NCI-H1436 treated with DMSO at 0.1 percent for 48 hours (cell line): Measurements from ENCODE around the gene RAB3C.
"Not testable (repeated sequence)": the region's sequence is repeated elsewhere in the genome, so short reads cannot be mapped to it uniquely, and the experiment has no call there.

Experiments
- DNase-seq: peaks from one replicate; lab custom pipeline; 2025; lab: John Stamatoyannopoulos, UW

Gene RAB3C

DNA sequence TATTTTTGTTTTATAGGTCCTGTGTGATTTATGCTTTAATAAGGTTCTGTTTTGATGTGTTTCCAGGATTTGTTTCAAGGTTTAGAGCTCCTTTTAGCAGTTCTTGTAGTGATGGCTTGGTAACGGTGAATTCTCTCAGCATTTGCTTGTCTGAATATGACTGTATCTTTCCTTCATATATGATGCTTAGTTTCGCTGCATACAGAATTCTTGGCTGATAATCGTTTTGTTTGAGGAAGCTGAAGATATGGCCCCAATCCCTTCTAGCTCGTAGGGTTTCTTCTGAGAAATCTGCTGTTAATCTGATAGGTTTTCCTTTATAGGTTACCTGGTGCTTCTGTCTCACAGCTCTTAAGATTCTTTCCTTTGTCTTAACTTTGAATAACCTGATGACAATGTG lies 20.0 kb downstream of the RAB3C start:
- DNase-seq: not testable (repeated sequence)

DNA sequence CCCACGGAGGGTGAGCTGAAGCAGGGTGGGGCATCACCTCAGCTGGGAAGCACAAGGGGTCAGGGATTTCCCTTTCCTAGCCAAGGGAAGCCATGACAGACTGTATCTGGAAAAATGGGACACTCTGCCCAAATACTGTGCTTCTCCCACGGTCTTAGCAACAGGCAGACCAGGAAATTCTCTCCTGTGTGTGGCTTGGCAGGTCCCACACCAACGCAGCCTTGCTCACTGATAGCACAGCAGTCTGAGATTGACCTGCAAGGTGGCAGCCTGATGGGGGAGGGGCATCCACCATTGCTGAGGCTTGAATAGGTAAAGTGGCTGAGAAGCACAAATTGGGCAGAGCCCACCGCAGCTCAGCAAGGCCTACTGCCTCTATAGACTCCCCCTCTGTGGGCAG lies 23.2 kb downstream of the RAB3C start:
- DNase-seq: no peak

DNA sequence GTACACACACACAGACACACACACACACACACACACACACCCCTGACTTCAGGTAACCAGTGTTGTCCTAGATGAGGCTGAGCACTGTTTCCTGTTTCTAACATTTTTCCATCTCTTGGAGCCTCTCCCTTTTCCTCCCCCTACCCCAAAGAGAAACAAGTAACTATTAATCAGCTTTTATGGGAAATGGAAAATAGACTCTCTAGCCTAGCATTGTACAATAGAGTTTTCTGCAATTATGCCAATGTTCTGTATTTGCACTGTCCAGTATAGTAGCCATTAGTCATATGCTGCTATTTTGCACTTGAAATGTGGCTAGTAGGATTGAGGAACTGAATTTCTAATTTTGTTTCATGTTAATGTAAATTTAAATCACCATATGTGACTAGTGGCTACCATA lies 33.1 kb downstream of the RAB3C start:
- no peak for DNase-seq

DNA sequence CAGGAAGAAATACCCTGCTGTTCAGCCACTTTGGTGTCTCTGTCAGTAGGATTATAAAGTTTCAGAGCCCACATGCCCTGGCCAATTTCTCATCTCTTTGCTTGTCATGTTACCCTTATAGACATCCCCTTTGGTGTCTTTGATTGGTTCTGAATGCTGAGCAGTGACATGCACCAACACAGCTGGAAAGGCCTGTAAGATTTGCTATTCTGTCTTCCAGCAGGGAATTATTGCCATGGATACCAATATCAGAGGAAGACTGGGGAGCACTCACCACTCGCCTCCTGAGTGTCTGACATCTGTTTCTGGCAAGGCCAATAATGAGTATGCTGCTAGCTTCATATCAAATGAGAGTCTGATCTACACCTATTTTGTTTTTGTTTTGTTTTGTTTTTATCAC lies 34.4 kb downstream of the RAB3C start:
- DNase-seq: no peak

DNA sequence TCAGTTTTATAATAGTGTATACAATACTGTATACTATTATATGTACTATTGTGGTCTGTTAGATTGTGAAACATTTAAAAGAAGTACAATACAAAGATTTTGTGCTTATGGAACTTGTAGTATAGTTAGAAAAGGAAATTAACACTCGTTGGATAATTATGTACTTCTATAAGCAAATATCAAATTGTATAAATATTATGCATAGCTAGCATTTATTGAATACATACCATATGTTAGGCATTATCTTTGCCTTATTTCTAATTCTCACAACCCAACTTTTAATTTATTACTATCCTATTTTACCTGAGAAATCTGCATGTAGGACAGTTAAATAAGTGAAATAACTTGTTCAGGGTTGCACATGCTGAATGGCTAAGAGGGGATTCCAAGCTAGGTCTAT lies 37.5 kb downstream of the RAB3C start:
- no peak for DNase-seq

DNA sequence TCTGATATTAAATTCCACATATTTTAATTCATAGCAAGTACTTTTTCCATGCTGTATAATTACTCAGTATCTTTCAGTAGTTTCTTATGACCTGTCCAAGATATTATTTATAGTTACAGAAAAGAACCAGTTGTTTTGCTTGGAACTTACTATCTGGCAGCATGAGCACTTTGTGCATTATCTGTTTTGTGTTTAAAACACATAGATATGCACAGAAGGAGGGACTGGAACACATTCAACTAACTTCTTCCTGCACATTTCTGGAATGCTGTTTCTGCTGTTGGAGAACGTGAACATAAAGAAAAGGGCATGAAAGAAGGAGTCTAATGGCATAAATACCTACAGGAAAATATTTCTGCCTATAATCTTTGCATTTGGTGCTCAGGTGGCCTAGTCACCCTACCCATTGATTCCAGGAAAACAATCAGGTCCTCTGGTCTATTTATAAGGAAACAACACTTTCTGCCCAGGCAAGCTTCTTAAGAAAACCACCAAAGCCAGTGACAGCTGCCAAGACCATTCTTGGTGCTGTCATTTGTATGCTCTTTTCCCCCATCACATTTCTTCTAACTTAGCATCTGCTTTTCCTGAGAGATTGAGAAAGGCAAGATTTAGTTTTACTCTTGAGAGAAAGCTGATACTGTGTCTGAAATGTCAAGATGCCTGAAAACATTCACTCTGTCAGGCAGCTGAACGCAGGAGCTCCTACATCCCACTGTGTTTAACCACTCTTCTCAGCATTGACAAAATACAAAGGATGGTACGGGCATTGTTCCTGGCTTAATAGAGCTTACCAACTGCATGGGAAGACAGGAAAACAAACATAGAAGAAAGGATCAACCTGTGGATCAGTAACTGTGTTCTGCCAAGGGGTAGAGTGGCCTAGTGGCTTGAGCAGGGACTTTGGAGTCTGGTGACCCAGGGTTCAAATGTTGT lies 40.3 kb downstream of the RAB3C start:
- DNase-seq: no peak

DNA sequence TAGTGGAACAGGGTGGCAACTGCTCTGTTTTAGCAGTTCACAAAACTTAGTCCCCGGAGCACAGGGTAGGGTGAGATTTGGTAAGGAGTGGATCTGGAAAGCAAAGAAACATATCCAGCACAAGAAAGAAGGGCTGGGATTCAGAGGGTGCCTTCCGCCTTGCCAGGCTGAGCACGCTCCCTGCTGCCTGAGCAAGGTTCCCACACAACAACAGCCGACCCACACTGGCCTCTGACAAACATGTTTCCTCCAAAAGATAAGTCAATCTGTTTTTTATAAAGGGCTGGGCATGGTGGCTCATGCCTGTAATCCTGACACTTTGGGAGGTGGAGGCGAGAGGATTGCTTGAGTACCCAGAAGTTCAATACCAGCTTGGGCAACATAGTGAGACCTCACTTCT lies 45.8 kb downstream of the RAB3C start:
- no peak for DNase-seq

DNA sequence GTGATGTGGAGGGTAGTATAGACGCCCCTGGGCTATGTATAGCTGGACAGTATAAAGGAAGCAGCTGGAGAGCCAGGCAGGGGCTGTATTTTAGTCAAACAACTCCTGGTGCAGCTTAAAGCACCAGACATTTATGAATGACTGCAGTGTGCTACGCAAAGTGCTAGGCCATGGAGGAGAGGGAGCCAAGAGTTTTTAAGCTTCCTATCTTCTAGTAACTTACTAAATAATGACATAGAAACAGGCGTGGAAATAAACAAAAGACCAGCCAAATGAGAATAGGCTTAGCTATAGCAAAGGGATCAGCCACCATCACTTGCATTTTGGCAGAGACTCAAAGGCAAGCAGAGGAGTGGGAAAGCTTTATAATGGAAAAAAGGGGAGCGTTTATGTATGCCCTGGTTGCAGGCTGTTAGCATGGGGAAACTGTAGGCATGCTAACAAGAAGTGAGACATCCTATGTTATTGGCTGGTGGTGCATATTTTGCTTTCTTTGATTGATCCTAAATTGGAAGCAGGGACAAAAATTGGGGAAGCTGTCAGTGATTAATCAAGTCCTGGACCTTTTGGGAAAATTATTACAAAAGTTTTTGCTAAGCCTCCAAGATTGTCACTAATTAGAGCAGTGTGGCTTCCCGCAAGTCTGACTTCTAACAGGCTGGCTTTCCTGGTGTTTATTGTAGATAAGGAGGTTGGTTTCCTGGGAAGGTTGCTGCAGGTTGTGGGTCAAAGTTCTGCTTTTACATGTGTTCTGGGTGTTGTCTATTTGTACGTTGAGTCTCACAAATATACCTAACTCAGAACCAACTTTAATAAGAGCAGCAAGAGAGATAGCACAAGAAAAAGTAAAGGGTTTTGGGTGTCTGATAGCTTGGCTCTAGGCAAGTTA lies 46.6 kb downstream of the RAB3C start:
- no peak for DNase-seq

DNA sequence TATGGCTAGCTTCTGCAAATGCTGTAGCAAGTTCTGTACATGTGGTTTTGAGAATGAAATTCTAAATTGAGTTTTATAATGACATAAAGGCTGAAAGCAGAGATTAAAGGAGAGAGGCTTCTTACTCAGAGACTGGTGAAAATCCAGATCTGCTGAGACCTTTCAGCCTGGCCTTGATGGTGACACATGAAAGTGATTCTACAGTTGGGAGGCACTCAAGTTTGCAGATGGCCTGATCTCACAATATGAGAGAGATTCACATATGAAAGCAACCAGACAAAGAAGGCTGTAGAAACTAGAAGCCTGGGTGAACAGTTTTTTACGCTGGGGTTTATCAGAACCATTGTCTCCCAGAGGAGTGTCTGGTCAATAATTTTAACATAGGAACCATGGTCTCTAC lies 49.0 kb downstream of the RAB3C start:
- DNase-seq: no peak

DNA sequence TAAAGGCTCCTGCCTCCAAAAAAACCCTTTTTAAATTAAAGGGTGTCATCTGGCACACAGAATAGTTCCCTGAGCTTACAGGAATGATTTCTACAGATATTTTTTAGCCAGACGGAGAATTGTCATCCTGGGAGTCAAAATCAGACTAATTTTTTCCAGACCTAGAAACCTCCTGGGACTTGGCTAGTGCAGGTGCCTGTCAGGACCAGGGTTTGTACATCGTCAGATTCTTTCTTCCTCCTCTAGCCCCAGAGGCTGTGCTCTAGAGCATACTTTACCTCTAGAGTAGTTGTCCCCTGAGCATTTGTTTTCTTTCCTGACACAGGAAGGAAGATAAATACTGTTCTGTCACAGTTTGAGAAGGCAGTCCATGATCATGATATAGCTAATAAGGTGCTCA lies 52.5 kb downstream of the RAB3C start:
- DNase-seq: no peak

DNA sequence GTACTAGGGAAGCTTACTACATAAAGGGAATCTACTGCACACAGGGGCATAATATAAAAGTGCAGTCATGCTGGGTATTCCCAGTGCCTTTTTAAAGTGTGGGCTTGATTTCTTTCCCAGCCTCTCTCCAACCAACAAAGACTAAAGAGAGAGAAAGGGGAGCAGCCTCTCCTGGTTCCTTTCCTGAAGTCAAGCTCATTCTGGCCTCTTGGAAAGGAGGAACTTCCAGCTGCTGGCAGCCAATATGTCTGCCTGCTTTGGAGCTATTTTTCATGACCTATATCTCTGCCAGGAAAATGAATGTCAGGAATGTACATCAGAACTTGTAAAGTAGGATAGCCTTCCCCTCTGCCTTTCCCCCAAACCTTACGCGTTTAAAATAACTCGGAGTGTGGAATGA lies 57.1 kb downstream of the RAB3C start:
- DNase-seq: no peak

DNA sequence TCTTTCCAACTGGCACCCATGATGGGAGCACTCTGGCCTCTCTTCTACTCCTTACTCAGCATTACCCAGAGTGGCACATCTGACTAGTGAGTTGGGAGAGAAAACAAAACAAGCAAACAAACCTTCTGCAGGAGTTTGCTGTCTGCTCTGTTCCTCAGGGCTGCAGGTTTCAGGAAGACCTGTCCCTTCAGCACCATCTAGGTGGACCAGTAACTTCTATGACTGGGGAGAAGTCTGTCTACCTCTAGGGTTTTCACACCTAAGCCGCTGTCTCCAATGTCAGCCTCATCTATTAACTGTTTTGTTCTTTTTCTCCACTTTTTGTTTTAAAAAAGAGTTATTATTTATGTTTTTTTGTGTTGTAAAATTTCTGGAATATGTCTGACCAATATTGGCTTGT lies 58.7 kb downstream of the RAB3C start:
- no peak for DNase-seq

DNA sequence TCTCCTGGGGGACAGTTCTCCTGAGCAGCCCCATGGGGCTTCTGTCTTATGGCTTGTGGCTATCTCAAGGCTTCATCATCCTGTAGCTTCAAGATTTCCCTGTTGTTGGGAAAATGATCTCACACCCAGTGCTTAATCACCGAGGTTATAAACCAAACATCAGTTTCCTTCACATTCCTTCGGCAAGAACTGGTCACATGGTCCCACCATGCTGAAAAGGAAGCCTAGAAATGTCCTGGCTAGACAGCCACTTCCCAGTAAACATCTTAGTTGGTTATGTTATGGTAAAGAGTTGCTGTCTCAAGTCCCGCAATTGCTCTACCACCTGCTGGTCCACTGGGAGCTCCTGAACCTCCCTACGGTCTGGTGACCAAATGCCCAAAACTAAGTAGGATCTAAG lies 66.0 kb downstream of the RAB3C start:
- no peak for DNase-seq

DNA sequence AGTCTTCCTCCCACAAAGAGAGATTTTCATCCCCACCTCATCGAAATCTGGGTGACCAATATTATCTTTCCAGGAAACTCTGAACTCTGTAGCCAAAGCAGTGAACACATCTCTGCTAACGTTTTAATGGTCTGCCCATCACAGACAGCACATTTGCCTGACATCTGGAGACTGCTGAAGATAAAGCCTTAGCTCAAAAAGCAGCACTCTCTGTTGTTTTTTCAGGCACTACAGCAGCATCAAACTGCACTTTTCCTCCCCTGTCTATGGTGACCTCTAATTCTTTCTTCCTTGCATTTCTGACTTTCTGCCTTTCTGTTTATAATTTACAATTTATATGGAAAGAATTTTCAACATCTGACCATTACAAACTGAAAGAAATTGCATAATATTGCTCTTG lies 66.8 kb downstream of the RAB3C start:
- no peak for DNase-seq

DNA sequence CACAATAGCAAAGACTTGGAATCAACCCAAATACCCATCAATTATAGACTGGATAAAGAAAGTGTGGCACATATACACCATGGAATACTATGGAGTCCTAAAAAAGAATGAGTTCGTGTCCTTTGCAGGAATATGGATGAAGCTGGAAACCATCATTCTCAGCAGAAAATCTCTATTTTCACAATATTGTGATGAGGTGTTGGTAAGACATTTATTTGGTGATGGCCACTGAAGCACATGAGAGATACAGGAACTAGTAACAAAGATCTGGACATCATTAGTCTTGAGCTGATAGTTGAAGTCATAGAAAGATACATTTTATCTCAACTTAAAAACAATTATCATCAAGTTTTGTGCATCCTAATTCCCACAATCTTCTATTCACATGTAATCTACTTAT lies 70.6 kb downstream of the RAB3C start:
- no peak for DNase-seq

DNA sequence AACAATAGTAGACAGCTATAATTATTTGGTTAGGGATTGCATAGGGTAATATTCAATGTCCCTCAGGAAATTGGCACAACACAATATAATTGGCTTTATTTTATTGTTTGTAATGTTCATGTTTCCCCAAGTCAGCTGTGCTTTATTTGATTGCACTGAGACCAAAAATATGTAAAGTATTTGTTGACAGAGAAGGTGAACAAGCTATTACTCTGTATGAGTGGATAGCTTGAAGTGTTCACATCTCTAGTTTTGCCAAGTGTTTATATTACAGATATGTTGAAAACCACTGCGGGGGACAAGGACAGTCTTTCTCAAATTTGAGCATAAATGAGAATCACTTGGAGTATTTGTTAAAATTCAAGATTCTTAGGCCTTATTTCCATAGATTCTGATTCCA lies 83.3 kb downstream of the RAB3C start:
- no peak for DNase-seq

DNA sequence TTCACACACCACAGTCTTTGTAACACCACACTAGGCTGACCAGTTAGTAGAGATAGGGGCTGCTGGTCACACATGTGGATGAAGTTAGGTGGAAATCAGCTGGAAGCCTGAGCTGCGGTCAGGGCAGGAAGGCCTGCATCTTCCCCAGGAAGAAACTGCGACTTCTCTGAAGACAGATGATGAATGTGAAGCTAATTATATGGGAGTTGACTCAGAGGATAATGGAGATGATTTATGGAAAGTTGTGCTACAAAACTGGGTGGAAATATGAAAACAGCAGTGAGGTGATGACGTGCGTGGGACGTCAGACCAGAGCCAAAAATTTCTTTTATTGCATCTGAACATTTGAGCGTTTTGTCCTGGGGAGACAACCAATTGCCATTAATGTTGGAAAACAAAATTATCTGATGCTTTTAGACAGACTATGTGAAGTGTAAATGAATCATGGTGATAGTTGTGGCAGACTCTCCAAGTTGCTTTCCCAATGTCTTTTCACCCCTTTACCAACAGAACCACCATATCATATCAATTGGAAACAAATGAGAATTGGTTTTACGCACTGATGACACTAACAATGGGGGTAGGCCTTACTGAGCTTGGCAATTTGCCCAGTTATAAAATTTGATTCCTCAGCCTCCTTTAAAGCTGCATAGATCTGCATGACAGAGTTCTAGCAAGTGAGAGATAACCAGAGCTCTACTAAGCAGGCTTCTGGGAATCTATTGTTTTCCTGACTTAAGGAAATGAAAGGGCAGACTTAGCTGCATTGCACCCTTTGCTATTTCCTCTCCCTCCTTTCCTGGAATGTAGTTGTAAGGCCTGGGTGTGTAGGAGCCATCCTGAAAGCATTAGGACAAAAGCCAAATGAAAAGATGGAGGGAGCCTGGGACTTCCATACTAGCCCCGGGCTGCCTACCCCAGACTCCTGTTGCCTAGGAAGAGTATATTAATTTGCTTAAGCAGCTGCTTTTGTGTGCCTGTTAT lies 84.0 kb downstream of the RAB3C start:
- DNase-seq: no peak

DNA sequence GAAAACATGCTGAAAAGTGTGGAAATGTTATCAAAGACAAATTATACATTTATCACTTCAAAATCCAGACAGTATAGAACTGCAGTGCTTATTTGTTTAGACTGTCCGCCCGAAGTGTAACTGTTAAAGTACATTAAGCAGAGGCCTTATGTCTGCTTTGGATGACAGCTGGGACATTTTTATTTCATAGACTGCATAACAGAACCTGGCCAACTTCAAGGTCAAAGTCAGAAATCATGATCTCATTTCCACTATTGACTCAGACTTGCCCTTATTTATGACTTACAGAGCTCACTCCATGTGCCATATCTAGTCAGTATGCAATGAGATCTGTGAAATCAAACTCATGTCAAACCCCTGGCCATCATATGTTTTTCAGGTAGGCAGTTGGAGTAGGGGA lies 87.7 kb downstream of the RAB3C start:
- DNase-seq: no peak

DNA sequence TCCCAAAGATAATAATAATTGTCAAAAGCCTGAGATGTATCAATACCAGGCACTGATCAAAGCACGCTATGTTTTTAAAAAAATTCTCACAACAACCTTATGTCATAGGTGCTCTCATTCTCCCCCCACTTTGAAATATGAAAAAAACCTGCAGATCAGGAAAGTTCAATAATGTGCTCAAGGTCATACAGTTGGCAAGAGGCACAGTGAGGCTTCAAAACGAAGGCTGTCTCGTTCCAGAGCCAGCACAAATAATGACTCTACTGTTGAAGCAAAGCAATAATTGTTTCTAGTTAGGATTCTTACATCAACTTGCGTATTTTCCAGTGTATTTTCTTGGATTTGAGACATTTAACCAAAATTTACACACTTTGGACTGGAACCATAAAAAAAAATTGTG lies 88.3 kb downstream of the RAB3C start:
- no peak for DNase-seq

DNA sequence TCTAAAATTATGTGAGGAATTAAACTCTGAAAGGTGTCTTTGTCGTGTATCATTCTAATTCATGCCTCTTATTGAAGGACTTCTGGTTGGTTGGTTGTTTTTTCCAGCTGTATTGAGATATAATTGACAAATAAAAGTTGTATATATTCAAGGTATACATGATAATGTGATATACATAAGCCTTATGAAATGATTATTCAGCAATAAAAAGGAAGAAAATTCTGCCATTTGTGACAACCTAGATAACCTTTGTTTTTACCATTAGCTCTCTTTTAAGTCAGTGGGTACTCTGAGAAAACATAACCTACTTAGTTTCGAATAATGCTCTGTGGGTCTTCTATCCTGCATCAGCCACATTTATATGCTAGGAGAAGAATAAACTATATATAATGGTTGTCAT lies 89.6 kb downstream of the RAB3C start:
- DNase-seq: no peak

DNA sequence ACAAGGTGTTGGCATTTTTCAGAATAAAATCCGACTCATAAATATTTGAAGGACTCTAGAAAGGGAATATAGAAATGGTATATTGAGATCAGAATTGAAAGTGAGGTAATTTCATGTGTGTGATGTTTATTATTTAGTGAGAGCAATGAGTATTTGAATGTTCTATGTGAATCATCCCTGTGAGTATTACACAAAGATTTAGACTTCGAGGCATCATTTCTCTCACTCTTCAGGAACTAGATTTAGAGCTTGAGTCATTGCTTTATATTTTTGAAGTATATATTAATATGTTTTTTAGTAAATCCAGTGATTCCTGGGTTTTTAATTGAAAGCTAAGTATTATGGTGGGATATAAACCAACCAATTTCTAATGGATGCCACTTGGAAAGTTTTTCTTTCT lies 91.2 kb downstream of the RAB3C start:
- no peak for DNase-seq

DNA sequence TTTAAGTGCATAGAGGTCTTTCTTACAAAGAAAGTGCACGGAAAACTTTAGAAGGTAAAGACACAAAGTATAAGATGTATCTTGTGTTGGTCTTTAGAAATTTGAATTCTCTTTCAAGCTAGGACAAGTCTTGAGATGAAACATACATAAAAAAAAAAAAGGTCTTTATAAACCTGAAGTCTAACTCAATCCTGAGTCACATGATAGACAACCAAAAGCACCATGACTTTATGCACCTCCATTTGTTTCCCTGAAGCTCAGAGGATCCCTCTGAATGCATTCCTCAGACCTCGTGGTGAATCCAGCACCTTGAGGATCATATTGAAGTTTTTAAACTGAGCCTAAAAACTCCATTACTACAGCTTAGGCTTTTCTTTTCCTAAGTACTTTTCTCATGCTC lies 91.8 kb downstream of the RAB3C start:
- DNase-seq: no peak
